Measurements from ENCODE around the gene RNF4.
"Not testable (repeated sequence)": the region's sequence is repeated elsewhere in the genome, so short reads cannot be mapped to it uniquely, and the experiment has no call there.

The RNF4 gene

GRCh38 chr4:2535376-2536192 is 66.7 kb downstream of the RNF4 start:
- peak; percentile 18 for DNase-seq (ENCODE audit: low spot score)

GRCh38 chr4:2536193-2537010 is 67.5 kb downstream of the RNF4 start, which contains the start of gene FAM193A:
Gene FAM193A (plus strand): TSS chr4:2536647. CDS start chr4:2536916, 269 bp downstream.
- peak; percentile 97 for DNase-seq (ENCODE audit: low spot score)

GRCh38 chr4:2537011-2537830 is 68.3 kb downstream of the RNF4 start:
- DNase-seq (ENCODE audit: low spot score), result peak; percentile 9

- not testable (repeated sequence) for DNase-seq (ENCODE audit: low spot score)
Observed at GRCh38 chr4:2543580-2544191, 74.8 kb downstream of the RNF4 start.

GRCh38 chr4:2545321-2546013 is 76.6 kb downstream of the RNF4 start:
- DNase-seq (ENCODE audit: low spot score), result no peak

GRCh38 chr4:2546286-2546823 is 77.4 kb downstream of the RNF4 start:
- no peak for DNase-seq (ENCODE audit: low spot score)

GRCh38 chr4:2546961-2547691 is 78.2 kb downstream of the RNF4 start:
- not testable (repeated sequence) for DNase-seq (ENCODE audit: low spot score)

GRCh38 chr4:2551118-2551517 is 82.2 kb downstream of the RNF4 start:
- no peak for DNase-seq (ENCODE audit: low spot score)

GRCh38 chr4:2552806-2553205 is 83.9 kb downstream of the RNF4 start:
- DNase-seq (ENCODE audit: low spot score), result no peak

GRCh38 chr4:2558301-2558700 is 89.4 kb downstream of the RNF4 start:
- no peak for DNase-seq (ENCODE audit: low spot score)

- no peak for DNase-seq (ENCODE audit: low spot score)
Observed at GRCh38 chr4:2560167-2560566, 91.3 kb downstream of the RNF4 start.

Measured in kidney capillary endothelial cell (primary cell).